Neural progenitor cell (in vitro differentiated cells): ENCODE data around the gene CDC25C. TPM values are rescaled to one million over a fixed set of nuclear protein-coding genes. Genes with fewer than 3 reads are reported as not detected.
"Not testable (repeated sequence)": the region's sequence is repeated elsewhere in the genome, so short reads cannot be mapped to it uniquely, and the experiment has no call there.

Experiments used
- DNase-seq: peaks from one replicate; pipeline ENCODE4 v3.0.0-alpha.2; 2016; ENCODE audit warnings: low spot score
- H2AFZ ChIP-seq: fragments of 200-600 bp; sonication (generic); replicated peaks from 2 replicates; pipeline ENCODE4 v1.6.1; 2016; ENCODE audit warnings: antibody characterized with exemption
- H3F3A ChIP-seq: fragments of 200-600 bp; sonication (generic); 2 replicates; pipeline ENCODE4 v1.6.1; 2016; ENCODE audit warnings: antibody characterized with exemption, low read depth
- H3K27ac ChIP-seq: fragments of 200-600 bp; sonication (generic); 2 replicates; pipeline ENCODE4 v1.5.1; 2016; ENCODE audit warnings: mild to moderate bottlenecking
- H3K27me3 ChIP-seq: fragments of 200-600 bp; sonication (generic); 2 replicates; pipeline ENCODE4 v1.6.1; 2016; ENCODE audit warnings: mild to moderate bottlenecking, moderate library complexity
- H3K36me3 ChIP-seq: fragments of 200-600 bp; sonication (generic); 2 replicates; pipeline ENCODE4 v1.5.1; 2016
- H3K4me1 ChIP-seq: fragments of 200-600 bp; sonication (generic); 2 replicates; pipeline ENCODE4 v1.6.1; 2016; ENCODE audit warnings: mixed run types
- H3K4me2 ChIP-seq: fragments of 200-600 bp; sonication (generic); 2 replicates; pipeline ENCODE4 v1.6.1; 2016
- H3K4me3 ChIP-seq: fragments of 200-600 bp; sonication (generic); 2 replicates; pipeline ENCODE4 v1.5.1; 2016
- H3K79me2 ChIP-seq: fragments of 200-600 bp; sonication (generic); 2 replicates; pipeline ENCODE4 v1.6.1; 2016; ENCODE audit warnings: low read depth
- H3K9ac ChIP-seq: fragments of 200-600 bp; sonication (generic); 2 replicates; pipeline ENCODE4 v1.6.1; 2016
- H3K9me3 ChIP-seq: fragments of 200-600 bp; sonication (generic); 2 replicates; pipeline ENCODE4 v1.5.1; 2016; ENCODE audit warnings: low read depth
- H4K20me1 ChIP-seq: fragments of 200-600 bp; sonication (generic); 2 replicates; pipeline ENCODE4 v1.6.1; 2016; ENCODE audit warnings: low read depth
- H3K27ac Mint-ChIP-seq: 3 replicates; pipeline ENCODE4 v1.8.0; 2021; ENCODE audit warnings: mixed read lengths
- H3K27me3 Mint-ChIP-seq: 2 replicates; pipeline ENCODE4 v1.8.0; 2022; ENCODE audit warnings: low read depth, mild to moderate bottlenecking, inconsistent platforms, moderate library complexity, mixed read lengths; ENCODE audit not compliant: insufficient read depth
- H3K36me3 Mint-ChIP-seq: 3 replicates; pipeline ENCODE4 v1.8.0; 2021; ENCODE audit warnings: mixed read lengths
- H3K4me1 Mint-ChIP-seq: 3 replicates; pipeline ENCODE4 v1.8.0; 2021; ENCODE audit warnings: mixed read lengths
- H3K4me3 Mint-ChIP-seq: 3 replicates; pipeline ENCODE4 v1.8.0; 2021; ENCODE audit warnings: mild to moderate bottlenecking, moderate library complexity, mixed read lengths
- H3K9me3 Mint-ChIP-seq: 3 replicates; pipeline ENCODE4 v1.8.0; 2020; ENCODE audit warnings: mixed read lengths
- EZH2 ChIP-seq: fragments of 200-600 bp; sonication (generic); IDR thresholded peaks from 2 replicates; pipeline ENCODE4 v1.6.1; 2017; ENCODE audit warnings: antibody characterized with exemption, mild to moderate bottlenecking, moderate library complexity
- EZH2phosphoT487 ChIP-seq: fragments of 200-600 bp; sonication (generic); IDR thresholded peaks from 2 replicates; pipeline ENCODE4 v1.6.1; 2017; ENCODE audit warnings: antibody characterized with exemption
- total RNA-seq: library from RNA; depleted of rRNA; stranded (reverse); fragments of >200 nt; gene quantifications from 2 replicates; pipeline ENCODE4 v1.2.3, GENCODE V29; 2015; ENCODE audit warnings: low replicate concordance
- TF ChIP-seq, protein P1 (sequence below): fragments of 200-600 bp; sonication (generic); IDR thresholded peaks from 2 replicates; pipeline ENCODE4 v1.5.1; 2017; ENCODE audit warnings: antibody characterized with exemption, mild to moderate bottlenecking

The CDC25C gene
- total RNA-seq, 1 donor from 2014 or later = 48.6 TPM

DNA sequence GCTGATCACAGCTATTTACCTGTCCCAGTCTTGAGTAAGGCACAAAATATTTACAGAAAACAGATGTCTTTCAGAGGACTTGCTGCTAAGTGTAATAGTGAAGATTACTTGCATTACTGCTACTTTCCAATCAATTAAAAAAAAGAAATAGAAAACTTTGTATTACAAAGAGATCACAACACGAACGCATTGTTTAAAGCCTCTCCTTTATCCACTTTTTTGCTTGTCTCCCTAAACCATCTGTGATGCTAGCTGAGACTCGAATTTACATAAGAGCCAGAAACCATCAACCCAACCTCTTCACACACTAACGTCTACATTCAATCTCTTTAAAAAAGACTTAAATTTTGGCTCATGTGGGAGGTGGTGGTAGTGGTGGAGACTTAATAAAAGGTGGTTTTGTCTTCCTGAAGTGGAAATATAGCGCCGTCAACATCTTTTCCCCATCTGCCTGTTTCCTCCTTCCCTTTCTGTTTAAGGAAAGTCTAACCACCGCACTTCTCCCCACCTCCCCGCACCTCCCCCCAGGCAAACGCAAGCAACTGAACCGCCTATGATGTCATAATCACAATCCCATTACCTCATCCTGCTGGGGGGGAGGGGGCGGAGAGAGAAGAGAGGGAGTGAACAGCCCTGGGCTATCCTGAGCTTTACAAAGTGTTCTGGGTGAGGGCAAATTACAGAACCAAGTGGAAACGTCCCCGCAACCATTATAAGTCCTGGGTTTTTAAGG is 5.5 kb upstream of the CDC25C start:
- Histone ChIP-seq H3K9me3 (no peaks in the 10 kb centered on the region), H3K4me2 (peak overlapping the region; percentile 97), H3K4me1 (peaks cover 26% of the 10 kb centered on the region), H3K36me3 (no peaks in the 10 kb centered on the region), H3K4me3 (peak overlapping the region; percentile 84), H2AFZ (peak overlapping the region; percentile 95), H3K9ac (peak overlapping the region; percentile 100), H3K27ac (peak overlapping the region; percentile 100), H3F3A (peaks cover 19% of the 10 kb centered on the region), H4K20me1 (peaks cover 20% of the 10 kb centered on the region), H3K27me3 (no peaks in the 10 kb centered on the region), H3K79me2 (peaks cover 40% of the 10 kb centered on the region)
- Mint-ChIP-seq H3K9me3 (no peaks in the 10 kb centered on the region), H3K4me1 (peaks cover 30% of the 10 kb centered on the region), H3K4me3 (peak overlapping the region; percentile 98), H3K27ac (peak overlapping the region; percentile 100), H3K36me3 (peaks cover 10% of the 10 kb centered on the region), H3K27me3 (peaks cover 7% of the 10 kb centered on the region)
- TF ChIP-seq EZH2phosphoT487 (no peak), EZH2 (no peak)
- TF ChIP-seq, protein P1, sequence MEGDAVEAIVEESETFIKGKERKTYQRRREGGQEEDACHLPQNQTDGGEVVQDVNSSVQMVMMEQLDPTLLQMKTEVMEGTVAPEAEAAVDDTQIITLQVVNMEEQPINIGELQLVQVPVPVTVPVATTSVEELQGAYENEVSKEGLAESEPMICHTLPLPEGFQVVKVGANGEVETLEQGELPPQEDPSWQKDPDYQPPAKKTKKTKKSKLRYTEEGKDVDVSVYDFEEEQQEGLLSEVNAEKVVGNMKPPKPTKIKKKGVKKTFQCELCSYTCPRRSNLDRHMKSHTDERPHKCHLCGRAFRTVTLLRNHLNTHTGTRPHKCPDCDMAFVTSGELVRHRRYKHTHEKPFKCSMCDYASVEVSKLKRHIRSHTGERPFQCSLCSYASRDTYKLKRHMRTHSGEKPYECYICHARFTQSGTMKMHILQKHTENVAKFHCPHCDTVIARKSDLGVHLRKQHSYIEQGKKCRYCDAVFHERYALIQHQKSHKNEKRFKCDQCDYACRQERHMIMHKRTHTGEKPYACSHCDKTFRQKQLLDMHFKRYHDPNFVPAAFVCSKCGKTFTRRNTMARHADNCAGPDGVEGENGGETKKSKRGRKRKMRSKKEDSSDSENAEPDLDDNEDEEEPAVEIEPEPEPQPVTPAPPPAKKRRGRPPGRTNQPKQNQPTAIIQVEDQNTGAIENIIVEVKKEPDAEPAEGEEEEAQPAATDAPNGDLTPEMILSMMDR = no peak
- DNase-seq = no peak

DNA sequence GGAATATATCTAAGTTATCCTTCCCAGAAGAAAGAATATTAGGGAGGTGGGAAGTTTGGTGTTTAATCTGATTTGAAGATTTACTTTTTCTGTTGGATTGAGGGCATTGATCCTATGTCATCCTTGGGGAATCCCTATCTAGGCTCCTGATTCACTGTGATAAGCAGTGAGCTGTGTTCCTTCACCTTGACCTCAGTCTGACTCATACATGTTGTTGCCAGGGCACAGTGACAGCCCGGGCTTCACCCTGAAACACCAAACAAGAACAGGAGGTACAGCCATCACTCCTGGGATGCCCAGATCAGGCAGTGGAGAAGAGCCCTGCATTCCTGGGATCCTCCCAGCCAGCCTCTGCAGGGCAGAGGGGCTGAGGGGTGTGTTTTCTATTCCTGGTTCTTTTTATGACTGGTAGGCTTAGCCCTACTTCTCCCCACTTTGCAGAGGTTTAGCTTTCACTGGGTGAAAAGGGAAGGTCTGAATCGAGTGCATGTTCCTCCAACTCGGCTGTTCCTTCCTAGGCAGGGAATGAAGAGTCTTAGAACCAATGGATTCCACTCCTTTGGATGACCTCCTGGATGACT is 3.4 kb upstream of the CDC25C start:
- peak overlapping the region; percentile 4 for H3K27ac Mint-ChIP-seq

DNA sequence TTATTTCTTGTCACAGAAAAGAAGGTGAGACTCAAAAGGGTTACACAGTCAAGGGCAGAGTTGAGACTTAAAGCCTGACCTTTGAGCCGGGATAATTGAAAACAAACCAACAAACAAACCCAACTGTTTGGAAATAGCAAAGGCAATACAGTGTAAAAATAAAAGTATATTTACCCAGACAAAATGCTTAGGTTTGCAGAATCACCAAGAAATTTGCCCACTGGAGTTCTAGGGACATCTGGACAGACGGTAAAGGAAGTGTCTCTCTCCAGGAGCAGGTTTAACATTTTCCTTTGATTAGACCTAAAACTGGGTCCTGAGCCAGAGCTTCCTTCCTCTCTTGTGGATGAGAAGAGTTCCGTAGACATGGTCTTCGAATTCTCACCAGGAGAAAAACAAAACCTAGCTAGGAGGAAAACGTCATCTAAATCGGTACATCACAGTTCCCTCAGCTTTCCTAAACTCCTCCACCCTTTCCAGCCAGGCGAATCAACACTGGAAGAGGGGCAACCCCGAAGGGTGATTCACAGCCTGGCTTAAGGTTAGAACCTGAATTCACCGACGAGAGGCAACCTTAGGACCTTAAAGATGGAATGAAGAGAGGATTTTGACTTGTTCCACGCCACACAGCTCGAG is 673 bp downstream of the CDC25C start:
- Histone ChIP-seq H3K4me1 (peaks cover 12% of the 10 kb centered on the region), H3K27me3 (no peaks in the 10 kb centered on the region), H3K9ac (peak overlapping the region; percentile 71), H2AFZ (peak overlapping the region; percentile 66), H3F3A (peaks cover 9% of the 10 kb centered on the region), H3K79me2 (peaks cover 25% of the 10 kb centered on the region), H3K4me3 (peak overlapping the region; percentile 78), H3K9me3 (no peaks in the 10 kb centered on the region), H4K20me1 (no peaks in the 10 kb centered on the region), H3K36me3 (peaks cover 5% of the 10 kb centered on the region), H3K27ac (no peak overlapping the region), H3K4me2 (peak overlapping the region; percentile 88)
- Mint-ChIP-seq H3K27me3 (peaks cover 4% of the 10 kb centered on the region), H3K27ac (peak overlapping the region; percentile 99), H3K36me3 (peaks cover 5% of the 10 kb centered on the region), H3K4me1 (peaks cover 26% of the 10 kb centered on the region), H3K4me3 (peak overlapping the region; percentile 92), H3K9me3 (no peaks in the 10 kb centered on the region)
- no peak for DNase-seq
- TF ChIP-seq, protein P1 = no peak
- no peak for TF ChIP-seq EZH2
- no peak for TF ChIP-seq EZH2phosphoT487

More for the DNA sequence above, 3.4 kb upstream of the CDC25C start:
- H3K79me2 ChIP-seq = peaks cover 33% of the 10 kb centered on the region
- TF ChIP-seq, protein P1 = no peak
- TF ChIP-seq EZH2phosphoT487 = no peak
- no peak for TF ChIP-seq EZH2
- no peak overlapping the region for H3K4me2 ChIP-seq
- Mint-ChIP-seq H3K4me3 (peak overlapping the region; percentile 64), H3K27me3 (peaks cover 11% of the 10 kb centered on the region), H3K4me1 (peaks cover 35% of the 10 kb centered on the region), H3K9me3 (no peaks in the 10 kb centered on the region), H3K36me3 (peaks cover 2% of the 10 kb centered on the region)
- no peak overlapping the region for H3K9ac ChIP-seq
- H3K4me1 ChIP-seq = peaks cover 27% of the 10 kb centered on the region
- no peaks in the 10 kb centered on the region for H3K9me3 ChIP-seq
- H3K27ac ChIP-seq = no peak overlapping the region
- H3K4me3 ChIP-seq = no peak overlapping the region
- H4K20me1 ChIP-seq = peaks cover 5% of the 10 kb centered on the region
- no peak for DNase-seq
- no peaks in the 10 kb centered on the region for H3K36me3 ChIP-seq
- H2AFZ ChIP-seq = no peak overlapping the region
- no peaks in the 10 kb centered on the region for H3K27me3 ChIP-seq
- peaks cover 28% of the 10 kb centered on the region for H3F3A ChIP-seq

DNA sequence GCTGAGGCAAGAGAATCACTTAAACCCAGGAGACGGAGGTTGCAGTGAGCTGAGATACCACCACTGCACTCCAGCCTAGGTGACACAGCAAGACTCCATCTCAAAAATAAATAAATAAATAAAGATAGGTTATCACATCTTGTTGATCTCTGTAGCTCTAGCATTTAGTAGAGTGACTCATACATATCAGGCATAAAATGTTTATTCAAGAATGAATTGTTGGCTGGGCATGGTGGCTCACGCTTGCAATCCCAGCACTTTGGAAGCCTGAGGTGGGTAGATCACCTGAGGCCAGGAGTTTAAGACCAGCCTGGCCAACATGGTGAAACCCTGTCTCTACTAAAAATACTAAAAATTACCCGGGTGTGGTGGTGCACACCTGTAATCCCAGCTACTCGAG is 13.4 kb downstream of the CDC25C start:
- not testable (repeated sequence) for DNase-seq, H3K4me3 Mint-ChIP-seq, H3F3A ChIP-seq, H3K36me3 Mint-ChIP-seq, H3K27ac Mint-ChIP-seq, H3K36me3 ChIP-seq, H3K4me1 Mint-ChIP-seq, H4K20me1 ChIP-seq, H3K4me3 ChIP-seq, H3K9me3 ChIP-seq, H3K27me3 Mint-ChIP-seq, H2AFZ ChIP-seq, H3K4me2 ChIP-seq, H3K79me2 ChIP-seq, H3K4me1 ChIP-seq, H3K27me3 ChIP-seq, H3K9ac ChIP-seq, H3K9me3 Mint-ChIP-seq, H3K27ac ChIP-seq
